ENCODE measurements around the gene FTO.

FTO gene

DNA sequence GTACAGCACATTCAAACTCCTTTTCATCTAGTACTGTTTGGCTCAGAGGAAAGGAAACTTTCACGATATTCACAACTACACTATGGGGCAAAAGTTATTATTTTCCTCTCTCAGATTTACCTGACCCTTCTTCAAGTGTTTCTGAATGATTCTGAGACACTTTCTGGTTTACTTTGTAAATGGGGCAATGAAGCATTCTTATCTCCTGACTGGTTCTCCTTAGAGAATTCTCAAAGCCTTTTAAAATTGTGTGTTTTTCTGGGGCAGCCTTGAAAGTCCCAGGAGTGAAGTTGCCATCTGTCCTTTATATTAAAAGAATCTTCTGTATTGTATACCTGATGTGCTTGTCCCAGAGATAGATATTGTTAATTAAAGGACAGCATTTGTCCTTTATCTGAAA, 264.9 kb downstream of the FTO start:
- no peak for DNase-seq (ENCODE audit: low read depth, low spot score)
- CTCF ChIA-PET = no interaction called here
- no peak overlapping the region for H3K4me3 ChIP-seq (ENCODE audit: low read depth, low read length)
- POLR2A ChIA-PET = no interaction called here
- TF ChIP-seq, protein P1, sequence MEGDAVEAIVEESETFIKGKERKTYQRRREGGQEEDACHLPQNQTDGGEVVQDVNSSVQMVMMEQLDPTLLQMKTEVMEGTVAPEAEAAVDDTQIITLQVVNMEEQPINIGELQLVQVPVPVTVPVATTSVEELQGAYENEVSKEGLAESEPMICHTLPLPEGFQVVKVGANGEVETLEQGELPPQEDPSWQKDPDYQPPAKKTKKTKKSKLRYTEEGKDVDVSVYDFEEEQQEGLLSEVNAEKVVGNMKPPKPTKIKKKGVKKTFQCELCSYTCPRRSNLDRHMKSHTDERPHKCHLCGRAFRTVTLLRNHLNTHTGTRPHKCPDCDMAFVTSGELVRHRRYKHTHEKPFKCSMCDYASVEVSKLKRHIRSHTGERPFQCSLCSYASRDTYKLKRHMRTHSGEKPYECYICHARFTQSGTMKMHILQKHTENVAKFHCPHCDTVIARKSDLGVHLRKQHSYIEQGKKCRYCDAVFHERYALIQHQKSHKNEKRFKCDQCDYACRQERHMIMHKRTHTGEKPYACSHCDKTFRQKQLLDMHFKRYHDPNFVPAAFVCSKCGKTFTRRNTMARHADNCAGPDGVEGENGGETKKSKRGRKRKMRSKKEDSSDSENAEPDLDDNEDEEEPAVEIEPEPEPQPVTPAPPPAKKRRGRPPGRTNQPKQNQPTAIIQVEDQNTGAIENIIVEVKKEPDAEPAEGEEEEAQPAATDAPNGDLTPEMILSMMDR (IDR thresholded peaks at IDR 0.05; ENCODE audit: insufficient read depth, low read length, missing control alignments) = no peak

DNA sequence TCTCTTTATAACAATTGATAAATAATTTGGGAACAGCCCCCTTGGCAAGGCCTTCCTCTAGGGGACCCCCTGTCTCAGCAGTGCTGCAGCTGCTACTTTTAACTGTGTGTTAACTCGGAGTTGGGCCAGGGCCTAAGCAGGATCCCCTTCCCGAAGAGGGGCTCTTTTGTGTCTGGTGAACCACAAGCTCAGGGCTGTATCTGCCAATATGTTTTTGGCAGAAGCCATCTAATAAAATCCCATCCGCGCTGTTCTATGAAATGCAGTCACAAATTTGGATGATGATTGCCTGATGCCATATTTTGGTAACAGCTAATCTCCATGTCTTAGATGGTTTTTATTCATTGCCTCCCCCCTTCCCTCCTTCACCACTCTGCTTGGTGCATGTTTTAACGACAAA, 267.7 kb downstream of the FTO start:
- no peak for DNase-seq (ENCODE audit: low read depth, low spot score)
- TF ChIP-seq, protein P1 (IDR thresholded peaks at IDR 0.05; ENCODE audit: insufficient read depth, low read length, missing control alignments) = no peak
- ChIA-PET CTCF (no interaction called here), POLR2A (no interaction called here)
- H3K4me3 ChIP-seq (ENCODE audit: low read depth, low read length) = no peak overlapping the region

DNA sequence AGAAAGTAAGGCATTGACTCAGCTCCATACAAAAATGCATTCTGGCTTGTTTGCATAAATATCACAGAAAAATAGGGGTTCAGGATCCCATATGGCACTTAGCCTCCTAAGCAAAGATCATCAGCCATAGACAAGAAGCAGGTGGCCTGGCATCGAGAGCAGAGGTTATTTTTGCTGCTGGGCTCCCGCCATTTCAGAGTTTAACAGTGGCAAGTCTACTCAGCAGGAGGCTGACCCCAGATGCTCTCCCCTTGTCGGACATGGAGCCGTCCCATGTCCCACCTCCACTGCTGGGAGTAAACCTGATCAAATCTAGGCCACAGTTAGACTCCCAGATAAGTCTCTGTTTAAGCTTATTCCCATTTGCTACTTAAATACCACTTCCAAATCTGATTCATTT, 269.1 kb downstream of the FTO start:
- ChIA-PET POLR2A (no interaction called here), CTCF (interaction anchor here (1.6 kb wide), 1 partner anchor 23 kb away, joined by 4 read pairs; no protein-coding TSS in a partner anchor)
- DNase-seq (ENCODE audit: low read depth, low spot score) = no peak
- TF ChIP-seq, protein P1 (IDR thresholded peaks at IDR 0.05; ENCODE audit: insufficient read depth, low read length, missing control alignments) = no peak
- no peak overlapping the region for H3K4me3 ChIP-seq (ENCODE audit: low read depth, low read length)

DNA sequence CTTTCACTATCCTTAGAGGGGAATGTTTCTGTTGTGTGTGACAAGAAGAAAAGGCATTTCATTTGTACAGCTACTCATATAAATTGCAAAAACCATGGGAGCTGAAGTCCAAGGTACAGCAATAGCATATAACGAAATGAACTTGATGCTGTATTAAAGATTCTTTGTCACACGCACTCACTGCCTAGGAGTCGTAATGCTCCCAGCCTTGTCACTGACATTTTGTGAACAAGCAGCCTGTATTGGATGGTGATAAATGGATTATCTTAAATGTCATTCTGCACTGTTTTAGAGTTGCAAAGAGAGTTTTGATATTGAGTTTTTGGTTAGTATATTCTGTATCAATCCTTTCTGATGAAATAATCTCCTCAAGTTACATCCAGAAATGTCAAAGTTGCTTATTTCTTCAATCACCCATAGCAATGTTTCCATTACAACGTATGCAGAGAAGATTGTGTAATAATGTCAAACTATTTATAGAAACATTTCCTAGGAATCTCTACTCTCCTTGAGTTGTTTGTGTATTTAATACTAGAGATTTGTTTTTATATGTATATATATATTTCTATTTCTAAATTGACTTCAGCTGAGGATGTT, 270.6 kb downstream of the FTO start:
- TF ChIP-seq, protein P1 (IDR thresholded peaks at IDR 0.05; ENCODE audit: insufficient read depth, low read length, missing control alignments) = no peak
- DNase-seq (ENCODE audit: low read depth, low spot score) = no peak
- POLR2A ChIA-PET = no interaction called here
- CTCF ChIA-PET = no interaction called here
- no peak overlapping the region for H3K4me3 ChIP-seq (ENCODE audit: low read depth, low read length)

DNA sequence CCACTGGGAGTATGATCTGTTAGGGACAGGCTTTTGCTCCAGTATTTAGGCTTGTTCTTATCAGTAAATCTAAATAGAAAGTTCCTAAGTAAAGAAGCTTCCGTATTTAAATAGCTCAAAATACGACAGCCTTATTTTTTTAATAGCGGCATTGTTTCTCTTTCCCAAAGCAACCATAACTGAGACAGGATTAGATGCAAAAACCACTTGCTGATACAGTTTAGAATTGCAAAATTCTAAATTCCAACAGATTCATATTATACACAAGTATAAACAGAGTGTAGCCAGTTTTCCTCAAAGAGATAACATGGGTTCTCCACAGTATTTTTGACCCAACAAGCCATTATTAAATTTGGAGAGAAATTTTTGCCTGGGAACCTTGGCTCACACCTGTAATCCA, 276.7 kb downstream of the FTO start:
- ChIA-PET CTCF (no interaction called here), POLR2A (no interaction called here)
- TF ChIP-seq, protein P1 (IDR thresholded peaks at IDR 0.05; ENCODE audit: insufficient read depth, low read length, missing control alignments) = no peak
- no peak overlapping the region for H3K4me3 ChIP-seq (ENCODE audit: low read depth, low read length)
- no peak for DNase-seq (ENCODE audit: low read depth, low spot score)

DNA sequence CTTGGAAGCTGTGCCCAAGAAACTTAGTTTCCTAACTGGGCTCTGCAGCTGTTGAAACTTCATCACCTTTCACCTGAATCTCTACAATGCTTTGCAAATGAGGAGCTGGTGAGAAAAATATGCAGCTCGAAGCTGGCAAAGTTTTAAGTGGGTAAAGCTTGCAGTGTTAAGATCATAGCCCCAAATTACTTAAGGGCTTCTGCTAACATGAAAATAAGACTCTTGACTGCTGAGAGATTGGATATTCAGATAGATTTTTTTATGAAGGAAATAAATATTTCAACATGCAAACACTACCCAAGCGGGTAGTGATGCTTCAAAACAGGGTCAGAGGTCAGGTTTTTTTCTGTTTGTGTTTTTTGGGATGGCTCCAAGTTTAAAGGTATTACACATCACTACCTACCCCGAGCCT, 278.7 kb downstream of the FTO start:
- no peak overlapping the region for H3K4me3 ChIP-seq (ENCODE audit: low read depth, low read length)
- ChIA-PET POLR2A (no interaction called here), CTCF (interaction anchor here (1.1 to 1.6 kb wide), 2 partner anchors 11 to 209 kb away, joined by 3 read pairs; no protein-coding TSS in a partner anchor)
- DNase-seq (ENCODE audit: low read depth, low spot score) = no peak
- TF ChIP-seq, protein P1 (IDR thresholded peaks at IDR 0.05; ENCODE audit: insufficient read depth, low read length, missing control alignments) = no peak
